Measurements from ENCODE around the gene WNT2B. TPM values are rescaled to one million over a fixed set of nuclear protein-coding genes. Genes with fewer than 3 reads are reported as not detected.

Gene WNT2B
- total and polyA plus RNA-seq, 10 of the 15 experiments (the other 5 are each of a cell fraction or from before 2014, with no cell fraction given) = 0.02 to 1.1 (median 0.14) TPM

- TF ChIP-seq, protein P1, sequence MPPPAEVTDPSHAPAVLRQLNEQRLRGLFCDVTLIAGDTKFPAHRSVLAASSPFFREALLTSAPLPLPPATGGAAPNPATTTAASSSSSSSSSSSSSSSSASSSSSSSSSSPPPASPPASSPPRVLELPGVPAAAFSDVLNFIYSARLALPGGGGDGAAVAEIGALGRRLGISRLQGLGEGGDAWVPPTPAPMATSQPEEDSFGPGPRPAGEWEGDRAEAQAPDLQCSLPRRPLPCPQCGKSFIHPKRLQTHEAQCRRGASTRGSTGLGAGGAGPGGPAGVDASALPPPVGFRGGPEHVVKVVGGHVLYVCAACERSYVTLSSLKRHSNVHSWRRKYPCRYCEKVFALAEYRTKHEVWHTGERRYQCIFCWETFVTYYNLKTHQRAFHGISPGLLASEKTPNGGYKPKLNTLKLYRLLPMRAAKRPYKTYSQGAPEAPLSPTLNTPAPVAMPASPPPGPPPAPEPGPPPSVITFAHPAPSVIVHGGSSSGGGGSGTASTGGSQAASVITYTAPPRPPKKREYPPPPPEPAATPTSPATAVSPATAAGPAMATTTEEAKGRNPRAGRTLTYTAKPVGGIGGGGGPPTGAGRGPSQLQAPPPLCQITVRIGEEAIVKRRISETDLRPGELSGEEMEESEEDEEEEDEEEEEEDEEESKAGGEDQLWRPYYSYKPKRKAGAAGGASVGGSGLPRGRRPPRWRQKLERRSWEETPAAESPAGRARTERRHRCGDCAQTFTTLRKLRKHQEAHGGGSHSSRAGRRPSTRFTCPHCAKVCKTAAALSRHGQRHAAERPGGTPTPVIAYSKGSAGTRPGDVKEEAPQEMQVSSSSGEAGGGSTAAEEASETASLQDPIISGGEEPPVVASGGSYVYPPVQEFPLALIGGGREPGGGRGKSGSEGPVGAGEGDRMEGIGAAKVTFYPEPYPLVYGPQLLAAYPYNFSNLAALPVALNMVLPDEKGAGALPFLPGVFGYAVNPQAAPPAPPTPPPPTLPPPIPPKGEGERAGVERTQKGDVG (CRISPR knock-in tag; IDR thresholded peaks at IDR 0.05) = no peak
- TF ChIP-seq TCF12 (IDR thresholded peaks at IDR 0.05; ENCODE audit: low read depth, low read length) (no peak), SMC3 (IDR thresholded peaks at IDR 0.05; ENCODE audit: borderline replicate concordance, low read length) (no peak), NFYB (IDR thresholded peaks at IDR 0.05; ENCODE audit: insufficient read depth, low read depth, low read length) (no peak), ASH2L (IDR thresholded peaks at IDR 0.05; ENCODE audit: borderline replicate concordance, low read depth) (no peak), EGR1 (IDR thresholded peaks at IDR 0.05; ENCODE audit: borderline replicate concordance in 1 of 2, low read depth in 2 of 2, low read length in 2 of 2) (no peak)
- TF ChIP-seq, protein P2, sequence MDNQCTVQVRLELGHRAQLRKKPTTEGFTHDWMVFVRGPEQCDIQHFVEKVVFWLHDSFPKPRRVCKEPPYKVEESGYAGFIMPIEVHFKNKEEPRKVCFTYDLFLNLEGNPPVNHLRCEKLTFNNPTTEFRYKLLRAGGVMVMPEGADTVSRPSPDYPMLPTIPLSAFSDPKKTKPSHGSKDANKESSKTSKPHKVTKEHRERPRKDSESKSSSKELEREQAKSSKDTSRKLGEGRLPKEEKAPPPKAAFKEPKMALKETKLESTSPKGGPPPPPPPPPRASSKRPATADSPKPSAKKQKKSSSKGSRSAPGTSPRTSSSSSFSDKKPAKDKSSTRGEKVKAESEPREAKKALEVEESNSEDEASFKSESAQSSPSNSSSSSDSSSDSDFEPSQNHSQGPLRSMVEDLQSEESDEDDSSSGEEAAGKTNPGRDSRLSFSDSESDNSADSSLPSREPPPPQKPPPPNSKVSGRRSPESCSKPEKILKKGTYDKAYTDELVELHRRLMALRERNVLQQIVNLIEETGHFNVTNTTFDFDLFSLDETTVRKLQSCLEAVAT (IDR thresholded peaks at IDR 0.05) = no peak
Measured at GRCh38 chr1:112548547-112548946, 39.8 kb downstream of the WNT2B start (continued).

DNA sequence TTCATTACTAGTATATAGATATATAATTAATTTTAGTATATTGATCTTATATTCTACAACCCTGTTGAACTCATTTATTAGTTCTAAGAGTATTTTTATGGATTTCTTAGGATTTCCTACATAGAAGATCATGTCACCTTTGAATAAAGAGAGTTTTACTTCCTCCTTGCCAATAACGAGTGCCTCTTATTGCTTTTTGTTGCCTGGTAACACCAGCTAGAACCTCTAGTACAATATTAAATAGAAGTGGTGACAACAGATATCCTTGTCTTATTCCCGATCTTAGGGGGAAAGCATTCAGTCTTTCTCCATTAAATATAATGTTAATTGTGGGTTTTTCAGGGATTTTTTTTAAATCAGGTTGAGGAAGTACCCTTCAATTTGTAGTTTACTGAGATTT, 40.8 kb downstream of the WNT2B start:
- Histone ChIP-seq H3K79me2 (ENCODE audit: control insufficient read depth, insufficient read depth, low read length) (no peaks in the 10 kb centered on the region), H2AFZ (ENCODE audit: control insufficient read depth, low read depth, low read length) (no peak overlapping the region), H3K9ac (ENCODE audit: control insufficient read depth, insufficient read depth, low read length) (no peak overlapping the region), H3K4me1 (ENCODE audit: control insufficient read depth, insufficient read depth, low read length) (no peaks in the 10 kb centered on the region), H3K36me3 (ENCODE audit: control insufficient read depth in 2 of 2, insufficient read depth in 2 of 2, low read length in 1 of 2) (no peaks in the 10 kb centered on the region), H3K27ac (ENCODE audit: control insufficient read depth, insufficient read depth) (no peak overlapping the region), H3K4me2 (ENCODE audit: control insufficient read depth, insufficient read depth) (no peak overlapping the region), H3K9me3 (replicated peaks; ENCODE audit: control insufficient read depth, insufficient read depth, low read length) (no peaks in the 10 kb centered on the region), H3K4me3 (no peak overlapping the region), H4K20me1 (ENCODE audit: control insufficient read depth, insufficient read depth) (no peaks in the 10 kb centered on the region), H3K27me3 (replicated peaks in 1 of 2; ENCODE audit: control insufficient read depth in 2 of 2, insufficient read depth in 2 of 2, low read length in 1 of 2) (no peaks in the 10 kb centered on the region)
- intact Hi-C loops (cut with micrococcal nuclease; ENCODE audit: unreplicated experiment) (no loop called here), in situ Hi-C loops (cut with MboI) (no loop called here)
- TF ChIP-seq TCF12 (IDR thresholded peaks at IDR 0.05; ENCODE audit: low read depth, low read length) = no peak
- no peak for TF ChIP-seq CHD4 (IDR thresholded peaks at IDR 0.05)
- TF ChIP-seq LARP7 (IDR thresholded peaks at IDR 0.05) = no peak
- DNase-seq (ENCODE audit: low read depth, low spot score) = no peak
- BruUV-seq (replicated peaks) = no TSS peak
- POLR2A ChIA-PET = no interaction called here
- no peak for ATAC-seq
- 88% methylated on average over 2 of the region's 2 CpGs for WGBS (ENCODE audit: insufficient coverage, insufficient replicate concordance, low lambda C conversion rate, missing lambda C conversion rate)
- RAD21 ChIA-PET (ENCODE audit: unreplicated experiment) = no interaction called here
- no peak for FAIRE-seq
- SMC1A ChIA-PET (ENCODE audit: uncharacterized antibody, unreplicated experiment) = no interaction called here
- CTCF ChIA-PET = interaction anchor here (0.6 kb wide), 1 partner anchor 11 kb away, joined by 5 read pairs; no protein-coding TSS in a partner anchor
